AML-193 (cell line): ENCODE measurements around the gene CHRNA10.
"Not testable (repeated sequence)": the region's sequence is repeated elsewhere in the genome, so short reads cannot be mapped to it uniquely, and the experiment has no call there.

Experiments
- DNase-seq, 2 experiments: peaks; one replicate each; lab custom pipeline; 2025; lab: John Stamatoyannopoulos, UW

CHRNA10 gene

GRCh38 chr11:3664032-3664630 lies 7.1 kb downstream of the CHRNA10 start:
- DNase-seq: no peak

DNA sequence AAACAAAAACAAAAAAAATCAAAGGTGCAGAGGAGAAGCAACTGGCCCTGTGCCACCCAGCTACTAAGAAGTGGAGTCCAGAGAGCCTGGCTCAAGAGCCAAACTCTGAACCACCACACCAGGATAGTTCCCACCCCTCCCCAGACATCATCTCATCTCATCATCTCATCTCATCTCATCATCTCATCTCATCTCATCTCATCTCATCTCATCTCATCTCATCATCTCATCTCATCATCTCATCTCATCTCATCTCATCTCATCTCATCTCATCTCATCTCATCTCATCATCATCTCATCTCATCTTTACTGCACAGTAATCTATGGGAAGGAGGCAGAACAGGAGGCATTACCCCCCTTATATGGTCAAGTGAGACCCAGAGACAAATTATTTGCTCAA lies 8.3 kb downstream of the CHRNA10 start:
- no peak for DNase-seq

DNA sequence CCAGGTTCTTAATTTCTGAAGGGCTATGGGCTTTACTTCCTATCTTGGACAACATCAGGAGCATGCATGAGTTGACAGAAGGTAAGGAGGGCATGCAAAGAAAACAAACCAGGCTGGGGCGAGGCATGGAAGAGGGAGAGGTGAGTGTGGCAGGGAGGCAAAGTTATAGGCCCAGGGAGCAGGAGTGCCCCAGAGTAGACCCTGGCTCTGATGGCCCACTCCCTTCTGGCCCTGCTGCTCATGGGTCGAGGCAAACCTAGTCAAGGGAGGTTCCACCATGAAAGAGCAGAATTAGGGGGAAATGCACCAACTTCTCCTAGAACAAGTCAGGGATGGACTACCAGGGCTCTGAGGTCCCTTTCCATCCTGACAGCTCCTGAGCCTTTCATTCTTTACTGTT lies 10.2 kb downstream of the CHRNA10 start:
- DNase-seq: no peak

DNA sequence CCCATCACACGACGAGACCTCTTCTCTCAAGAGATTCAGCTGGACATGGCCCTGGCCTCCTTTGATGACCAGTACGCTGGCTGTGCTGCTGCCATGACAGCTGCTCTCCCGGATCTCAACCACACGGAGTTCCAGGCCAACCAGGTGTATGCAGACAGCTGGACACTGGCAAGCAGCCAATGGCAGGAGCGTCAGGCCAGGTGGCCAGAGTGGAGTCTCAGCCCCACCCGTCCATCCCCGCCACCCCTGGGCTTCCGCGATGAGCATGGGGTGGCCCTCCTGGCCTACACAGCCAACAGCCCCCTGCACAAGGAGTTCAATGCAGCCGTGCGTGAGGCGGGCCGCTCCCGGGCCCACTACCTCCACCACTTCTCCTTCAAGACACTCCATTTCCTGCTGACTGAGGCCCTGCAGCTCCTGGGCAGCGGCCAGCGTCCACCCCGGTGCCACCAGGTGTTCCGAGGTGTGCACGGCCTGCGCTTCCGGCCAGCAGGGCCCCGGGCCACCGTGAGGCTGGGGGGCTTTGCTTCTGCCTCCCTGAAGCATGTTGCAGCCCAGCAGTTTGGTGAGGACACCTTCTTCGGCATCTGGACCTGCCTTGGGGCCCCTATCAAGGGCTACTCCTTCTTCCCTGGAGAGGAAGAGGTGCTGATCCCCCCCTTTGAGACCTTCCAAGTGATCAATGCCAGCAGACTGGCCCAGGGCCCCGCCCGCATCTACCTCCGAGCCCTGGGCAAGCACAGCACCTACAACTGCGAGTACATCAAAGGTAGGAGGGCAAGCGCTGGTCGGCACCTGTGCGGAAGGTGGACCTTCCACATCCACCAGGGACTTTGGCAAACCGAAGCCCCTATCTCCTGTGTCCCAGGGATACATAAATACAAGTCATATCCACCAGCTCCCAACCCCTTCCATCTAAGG lies 11.3 kb downstream of the CHRNA10 start:
- DNase-seq: no peak

GRCh38 chr11:3658252-3658651 lies 12.9 kb downstream of the CHRNA10 start:
- DNase-seq: no peak

DNA sequence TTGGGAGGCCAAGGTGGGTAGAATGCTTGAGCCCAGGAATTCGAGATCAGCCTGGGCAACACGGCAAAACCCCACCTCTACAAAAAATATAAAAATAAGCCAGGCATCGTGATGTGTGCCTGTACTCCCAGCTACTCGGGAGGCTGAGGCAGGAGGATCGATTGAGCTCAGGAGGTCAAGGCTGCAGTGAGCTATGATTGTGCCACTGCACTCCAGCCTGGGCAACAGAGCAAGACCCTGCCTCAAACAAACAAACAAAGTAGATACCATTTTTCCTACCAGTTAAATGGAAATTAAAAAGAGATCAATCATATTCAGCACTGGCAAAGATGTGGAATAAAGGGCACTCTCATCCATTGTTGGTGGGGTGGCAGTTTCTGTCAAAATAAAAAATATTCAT lies 13.9 kb downstream of the CHRNA10 start:
- not testable (repeated sequence) for DNase-seq

GRCh38 chr11:3655547-3655946 lies 15.6 kb downstream of the CHRNA10 start:
- no peak for DNase-seq

DNA sequence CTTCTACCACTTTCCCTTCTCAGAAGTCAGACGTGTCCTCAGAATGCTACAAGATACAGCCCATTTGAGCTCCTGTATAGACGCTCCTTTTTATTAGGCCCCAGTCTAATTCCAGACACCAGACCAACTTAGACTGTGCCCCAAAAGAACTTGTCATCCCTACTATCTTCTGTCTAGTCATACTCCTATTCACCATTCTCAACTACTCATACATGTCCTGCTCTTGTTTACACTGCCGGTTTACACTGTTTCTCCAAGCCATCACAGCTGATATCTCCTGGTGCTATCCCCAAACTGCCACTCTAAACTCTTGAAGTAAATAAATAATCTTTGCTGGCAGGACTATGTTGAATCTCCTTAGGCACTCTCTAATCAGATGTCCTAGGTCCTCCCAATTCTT lies 18.7 kb downstream of the CHRNA10 start:
- DNase-seq: not testable (repeated sequence)

DNA sequence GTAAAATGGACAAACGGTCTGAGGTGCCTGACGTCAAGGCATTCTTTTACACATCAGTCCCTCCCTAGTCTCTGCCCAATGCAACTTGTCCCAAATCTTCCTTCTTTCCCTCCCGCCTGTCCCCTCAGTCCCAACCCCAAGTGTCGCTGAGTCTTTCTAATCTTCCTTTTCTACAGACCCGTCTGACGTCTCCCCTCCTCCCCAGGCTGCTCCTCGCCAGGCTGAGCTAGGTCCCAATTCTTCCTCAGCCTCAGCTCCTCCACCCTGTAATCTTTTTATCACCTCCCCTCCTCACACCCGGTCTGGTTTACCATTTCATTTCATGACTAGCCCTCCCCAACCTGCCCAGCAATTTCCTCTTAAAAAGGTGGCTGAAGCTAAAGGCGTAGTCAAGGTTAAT lies 21.8 kb downstream of the CHRNA10 start:
- DNase-seq: not testable (repeated sequence)

GRCh38 chr11:3648843-3649242 lies 22.3 kb downstream of the CHRNA10 start:
- DNase-seq: not testable (repeated sequence)

GRCh38 chr11:3645552-3645951 lies 25.6 kb downstream of the CHRNA10 start:
- DNase-seq: no peak

- DNase-seq: no peak
Observed at GRCh38 chr11:3644817-3645235, 26.4 kb downstream of the CHRNA10 start, which contains the start of gene ART1. ART1 (plus strand) TSS chr11:3645128; CDS start chr11:3659214, 14,086 bp downstream.

DNA sequence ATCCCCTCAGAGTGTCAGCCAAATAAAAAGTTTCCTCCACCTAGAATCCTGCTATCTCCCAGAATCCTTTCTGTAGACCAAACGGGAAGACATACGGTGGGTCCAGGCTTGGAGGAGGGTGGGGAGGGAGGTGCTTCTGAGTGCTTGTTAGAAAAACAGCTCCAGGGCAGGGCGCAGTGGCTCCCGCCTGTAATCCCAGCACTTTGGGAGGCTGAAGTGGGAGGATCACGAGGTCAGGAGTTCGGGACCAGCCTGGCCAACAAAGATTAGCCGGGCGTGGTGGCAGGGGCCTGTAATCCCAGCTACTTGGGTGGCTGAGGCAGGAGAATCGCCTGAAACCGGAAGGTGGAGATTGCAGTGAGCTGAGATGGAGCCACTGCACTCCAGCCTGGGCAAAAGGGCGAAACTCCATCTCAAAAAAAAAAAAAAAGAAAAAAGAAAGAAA lies 28.1 kb downstream of the CHRNA10 start:
- DNase-seq: not testable (repeated sequence)

GRCh38 chr11:3642071-3642951 lies 28.9 kb downstream of the CHRNA10 start:
- no peak for DNase-seq

- DNase-seq: no peak
Observed at GRCh38 chr11:3641701-3642070, 29.5 kb downstream of the CHRNA10 start, which contains the start of gene ART5. ART5 (minus strand) TSS chr11:3641992; CDS start chr11:3641862, 130 bp downstream.

DNA sequence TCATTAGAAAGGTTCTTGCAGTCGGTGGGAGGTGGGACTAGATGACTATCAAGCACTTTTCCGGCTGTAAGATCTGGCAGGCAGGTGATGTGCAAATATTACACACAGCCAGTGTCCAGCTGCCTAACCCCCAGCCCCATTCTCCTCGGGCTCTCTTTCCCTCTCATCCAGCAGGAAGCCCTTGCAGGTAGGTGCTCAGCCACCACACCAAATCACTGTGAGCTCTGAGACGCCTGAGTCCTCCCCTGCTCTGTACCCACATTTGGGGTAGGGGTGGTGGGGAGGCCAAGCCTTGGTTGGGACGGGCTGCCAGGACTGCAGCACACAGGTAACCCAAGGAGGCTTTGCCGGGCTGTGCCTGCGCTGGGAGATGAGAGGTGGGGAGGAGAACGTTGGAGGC lies 30.0 kb downstream of the CHRNA10 start:
- DNase-seq: no peak

DNA sequence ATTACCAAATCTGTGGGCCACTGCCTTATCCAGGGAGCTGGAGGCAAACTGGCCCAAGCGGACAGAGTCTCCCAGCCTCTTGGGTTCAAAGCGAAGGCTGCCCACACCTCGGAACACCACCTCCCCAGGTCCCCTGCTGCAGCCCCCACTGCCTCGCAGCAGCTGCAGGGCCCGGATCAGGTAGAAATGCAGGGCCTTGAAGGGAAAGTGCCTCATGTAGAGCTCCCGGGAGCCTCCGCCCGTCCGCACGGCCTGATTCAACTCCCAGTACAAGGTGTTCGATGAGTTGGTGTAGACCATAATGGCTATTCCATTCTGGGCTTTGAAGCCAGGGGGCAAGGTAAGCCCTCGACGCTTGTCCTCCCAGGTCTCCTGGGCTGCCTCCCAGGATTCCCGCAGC lies 31.3 kb downstream of the CHRNA10 start:
- no peak for DNase-seq

- no peak for DNase-seq
Observed at GRCh38 chr11:3638513-3638912, 32.7 kb downstream of the CHRNA10 start.

GRCh38 chr11:3637201-3637600 lies 34.0 kb downstream of the CHRNA10 start:
- DNase-seq: no peak

GRCh38 chr11:3635641-3636375 lies 35.4 kb downstream of the CHRNA10 start:
- no peak for DNase-seq

DNA sequence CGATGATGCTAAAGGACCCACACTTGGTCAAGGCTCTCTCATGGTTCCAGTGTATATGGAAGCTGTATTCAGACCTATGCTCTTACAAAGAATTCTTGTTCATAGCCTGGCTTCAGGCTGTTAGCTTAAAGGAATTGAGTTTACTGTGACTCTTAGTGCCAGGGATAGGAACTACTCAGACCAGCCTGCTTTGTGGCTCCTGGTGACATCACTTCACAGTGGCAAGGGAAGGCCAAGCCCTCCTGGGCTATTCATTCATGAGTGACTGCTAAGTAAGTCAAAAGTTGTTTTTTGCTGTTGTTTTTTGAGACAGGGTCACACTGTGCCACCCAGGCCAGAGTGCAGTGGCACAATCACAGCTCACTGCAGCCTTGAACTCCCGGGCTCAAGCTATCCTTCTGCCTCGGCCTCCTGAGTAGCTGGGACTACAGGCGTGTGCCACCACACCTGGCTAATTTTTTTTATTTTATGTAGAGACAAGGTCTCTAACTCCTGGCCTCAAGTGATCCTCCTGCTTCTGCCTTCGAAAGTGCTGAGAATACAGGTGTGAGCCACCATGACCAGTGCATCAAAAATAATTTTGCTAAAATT lies 39.0 kb downstream of the CHRNA10 start:
- no peak for DNase-seq
